K562 (cell line): ENCODE data around the gene APC2. TPM values are rescaled to one million over a fixed set of nuclear protein-coding genes. Genes with fewer than 3 reads are reported as not detected.

Experiments used
- GTF3C2 ChIP-seq: IDR thresholded peaks from 3 replicates; pipeline ENCODE4 v1.6.1; 2011; ENCODE audit warnings: borderline replicate concordance, mild to moderate bottlenecking, moderate library complexity; ENCODE audit not compliant: insufficient read length; ENCODE audit errors: extremely low read depth
- polyA plus RNA-seq, 8 experiments: library from polyadenylated mRNA; depleted of rRNA in 4 of 8; stranded (reverse) in 5 of 8; unstranded in 3 of 8; fragments of >200 nt; fragmentation: Nextera tagmentation in 2 of 8; fragmentation: Illumina TruSeq in 1 of 8; extraction: Ambion mirVana in 2 of 8; extraction: Trizol in 1 of 8; gene quantifications; 2 replicates each; pipeline versions ENCODE4 v1.2.1 to v1.2.3, GENCODE V29; 2011 to 2014; ENCODE audit warnings: inconsistent platforms in 1 of 8, missing spikeins in 1 of 8
- total RNA-seq, 7 experiments: library from RNA; depleted of rRNA in 6 of 7; stranded (reverse); fragments of >200 nt in 6 of 7; fragmentation: Illumina TruSeq in 2 of 7; extraction: Trizol in 2 of 7; gene quantifications; 2 replicates each; pipeline versions ENCODE4 v1.2.1 to v1.2.3, GENCODE V29; 2011 to 2021; ENCODE audit warnings: low replicate concordance in 1 of 7

Gene APC2
- total and polyA plus RNA-seq, 9 of the 15 experiments (the other 6 are each of a cell fraction or from before 2014, with no cell fraction given), result 0.01 to 0.40 (median 0.05) TPM; not detected in 3

- TF ChIP-seq GTF3C2, result no peak
Measured at GRCh38 chr19:1522838-1523237, 72.9 kb downstream of the APC2 start (continued).

Other genes with a start within 250 kb of the APC2 start
Only the 7 nearest of the 20 such genes appear.
- gene GAMT, start 48.6 kb upstream of the APC2 start, total RNA-seq (2014; rRNA removed), result 35.2 and 47.8 TPM in 2 replicates
- gene GAMT, start 48.6 kb upstream of the APC2 start, total RNA-seq (2014; rRNA removed; fragmentation: Illumina TruSeq; extraction: Trizol), result 6.1 and 11.1 TPM in 2 replicates
- gene GAMT, start 48.6 kb upstream of the APC2 start, total RNA-seq (2015; rRNA removed; fragmentation: Illumina TruSeq; extraction: Trizol), result 25.9 and 28.7 TPM in 2 replicates
- 35.3 and 37.5 TPM in 2 replicates for gene GAMT, start 48.6 kb upstream of the APC2 start, total RNA-seq (2021)
- 27.2 and 42.1 TPM in 2 replicates for gene GAMT, start 48.6 kb upstream of the APC2 start, polyA plus RNA-seq (2011; rRNA removed)
- gene GAMT, start 48.6 kb upstream of the APC2 start, polyA plus RNA-seq (2014; fragmentation: Illumina TruSeq; extraction: Trizol), result 26.2 and 35.1 TPM in 2 replicates
- 1 to 10 TPM; 1.3 to 2.1 TPM for gene GAMT, start 48.6 kb upstream of the APC2 start, polyA plus RNA-seq (2014; fragmentation: Nextera tagmentation; extraction: Ambion mirVana)
- gene GAMT, start 48.6 kb upstream of the APC2 start, polyA plus RNA-seq (2014; rRNA removed), result 33.3 and 37.8 TPM in 2 replicates
- gene DAZAP1, start 42.5 kb upstream of the APC2 start, total RNA-seq (2014; rRNA removed), result 222 and 244 TPM in 2 replicates
- 77.7 and 78.7 TPM in 2 replicates for gene DAZAP1, start 42.5 kb upstream of the APC2 start, total RNA-seq (2014; rRNA removed; fragmentation: Illumina TruSeq; extraction: Trizol)
- gene DAZAP1, start 42.5 kb upstream of the APC2 start, total RNA-seq (2015; rRNA removed; fragmentation: Illumina TruSeq; extraction: Trizol), result 139 and 143 TPM in 2 replicates
- gene DAZAP1, start 42.5 kb upstream of the APC2 start, total RNA-seq (2021), result 287 and 289 TPM in 2 replicates
- 125 and 155 TPM in 2 replicates for gene DAZAP1, start 42.5 kb upstream of the APC2 start, polyA plus RNA-seq (2011; rRNA removed)
- 142 and 156 TPM in 2 replicates for gene DAZAP1, start 42.5 kb upstream of the APC2 start, polyA plus RNA-seq (2014; fragmentation: Illumina TruSeq; extraction: Trizol)
- 10 to 100 TPM; 10.8 to 13.3 TPM for gene DAZAP1, start 42.5 kb upstream of the APC2 start, polyA plus RNA-seq (2014; fragmentation: Nextera tagmentation; extraction: Ambion mirVana)
- gene DAZAP1, start 42.5 kb upstream of the APC2 start, polyA plus RNA-seq (2014; rRNA removed), result 250 and 266 TPM in 2 replicates
- gene RPS15, start 11.7 kb upstream of the APC2 start, total RNA-seq (2014; rRNA removed), result 2,649 and 2,867 TPM in 2 replicates
- 407 and 630 TPM in 2 replicates for gene RPS15, start 11.7 kb upstream of the APC2 start, total RNA-seq (2014; rRNA removed; fragmentation: Illumina TruSeq; extraction: Trizol)
- 1,267 and 1,272 TPM in 2 replicates for gene RPS15, start 11.7 kb upstream of the APC2 start, total RNA-seq (2015; rRNA removed; fragmentation: Illumina TruSeq; extraction: Trizol)
- 2,126 and 2,254 TPM in 2 replicates for gene RPS15, start 11.7 kb upstream of the APC2 start, total RNA-seq (2021)
- gene RPS15, start 11.7 kb upstream of the APC2 start, polyA plus RNA-seq (2011; rRNA removed), result 957 and 1,566 TPM in 2 replicates
- 912 and 1,907 TPM in 2 replicates for gene RPS15, start 11.7 kb upstream of the APC2 start, polyA plus RNA-seq (2014; fragmentation: Illumina TruSeq; extraction: Trizol)
- 100 to 1,000 TPM; 605 to 818 TPM for gene RPS15, start 11.7 kb upstream of the APC2 start, polyA plus RNA-seq (2014; fragmentation: Nextera tagmentation; extraction: Ambion mirVana)
- 2,791 and 3,285 TPM in 2 replicates for gene RPS15, start 11.7 kb upstream of the APC2 start, polyA plus RNA-seq (2014; rRNA removed)
- 79.4 and 86.1 TPM in 2 replicates for gene C19orf25, start 29.1 kb downstream of the APC2 start, total RNA-seq (2014; rRNA removed)
- gene C19orf25, start 29.1 kb downstream of the APC2 start, total RNA-seq (2014; rRNA removed; fragmentation: Illumina TruSeq; extraction: Trizol), result 6.5 and 9.6 TPM in 2 replicates
- 40.6 and 42.3 TPM in 2 replicates for gene C19orf25, start 29.1 kb downstream of the APC2 start, total RNA-seq (2015; rRNA removed; fragmentation: Illumina TruSeq; extraction: Trizol)
- 68.3 and 73.1 TPM in 2 replicates for gene C19orf25, start 29.1 kb downstream of the APC2 start, total RNA-seq (2021)
- gene C19orf25, start 29.1 kb downstream of the APC2 start, polyA plus RNA-seq (2011; rRNA removed), result 25.3 and 27.6 TPM in 2 replicates
- 36.1 and 45.1 TPM in 2 replicates for gene C19orf25, start 29.1 kb downstream of the APC2 start, polyA plus RNA-seq (2014; fragmentation: Illumina TruSeq; extraction: Trizol)
- 1 to 10 TPM in 1 of 2 experiments, under 1 TPM in 1; 0.79 to 4.5 TPM for gene C19orf25, start 29.1 kb downstream of the APC2 start, polyA plus RNA-seq (2014; fragmentation: Nextera tagmentation; extraction: Ambion mirVana)
- 96.0 TPM in 2 replicates for gene C19orf25, start 29.1 kb downstream of the APC2 start, polyA plus RNA-seq (2014; rRNA removed)
- gene PCSK4, start 40.2 kb downstream of the APC2 start, total RNA-seq (2014; rRNA removed), result 2.2 and 3.4 TPM in 2 replicates
- gene PCSK4, start 40.2 kb downstream of the APC2 start, total RNA-seq (2014; rRNA removed; fragmentation: Illumina TruSeq; extraction: Trizol), result 0.29 TPM in 2 replicates
- 1.2 and 1.5 TPM in 2 replicates for gene PCSK4, start 40.2 kb downstream of the APC2 start, total RNA-seq (2015; rRNA removed; fragmentation: Illumina TruSeq; extraction: Trizol)
- gene PCSK4, start 40.2 kb downstream of the APC2 start, total RNA-seq (2021), result 5.7 and 7.0 TPM in 2 replicates
- 2.7 and 5.1 TPM in 2 replicates for gene PCSK4, start 40.2 kb downstream of the APC2 start, polyA plus RNA-seq (2011; rRNA removed)
- gene PCSK4, start 40.2 kb downstream of the APC2 start, polyA plus RNA-seq (2014; fragmentation: Illumina TruSeq; extraction: Trizol), result 0.85 and 2.2 TPM in 2 replicates
- gene PCSK4, start 40.2 kb downstream of the APC2 start, polyA plus RNA-seq (2014; fragmentation: Nextera tagmentation; extraction: Ambion mirVana), result under 1 TPM in 1 of 2 experiments, not detected in 1; 0.01 TPM
- 4.8 and 9.1 TPM in 2 replicates for gene PCSK4, start 40.2 kb downstream of the APC2 start, polyA plus RNA-seq (2014; rRNA removed)
- gene REEP6, start 41.1 kb downstream of the APC2 start, total RNA-seq (2014; rRNA removed), result 22.1 and 31.4 TPM in 2 replicates
- 5.7 and 7.8 TPM in 2 replicates for gene REEP6, start 41.1 kb downstream of the APC2 start, total RNA-seq (2014; rRNA removed; fragmentation: Illumina TruSeq; extraction: Trizol)
- 12.2 and 14.5 TPM in 2 replicates for gene REEP6, start 41.1 kb downstream of the APC2 start, total RNA-seq (2015; rRNA removed; fragmentation: Illumina TruSeq; extraction: Trizol)
- gene REEP6, start 41.1 kb downstream of the APC2 start, total RNA-seq (2021), result 64.2 and 66.3 TPM in 2 replicates
- gene REEP6, start 41.1 kb downstream of the APC2 start, polyA plus RNA-seq (2011; rRNA removed), result 18.4 and 36.3 TPM in 2 replicates
- 12.7 and 36.9 TPM in 2 replicates for gene REEP6, start 41.1 kb downstream of the APC2 start, polyA plus RNA-seq (2014; fragmentation: Illumina TruSeq; extraction: Trizol)
- gene REEP6, start 41.1 kb downstream of the APC2 start, polyA plus RNA-seq (2014; fragmentation: Nextera tagmentation; extraction: Ambion mirVana), result 1 to 10 TPM; 1.2 to 1.9 TPM
- gene REEP6, start 41.1 kb downstream of the APC2 start, polyA plus RNA-seq (2014; rRNA removed), result 31.8 and 34.1 TPM in 2 replicates
- gene ADAMTSL5, start 62.9 kb downstream of the APC2 start, total RNA-seq (2014; rRNA removed), result 3.0 and 4.7 TPM in 2 replicates
- gene ADAMTSL5, start 62.9 kb downstream of the APC2 start, total RNA-seq (2014; rRNA removed; fragmentation: Illumina TruSeq; extraction: Trizol), result 1.2 and 1.8 TPM in 2 replicates
- 2.0 and 2.8 TPM in 2 replicates for gene ADAMTSL5, start 62.9 kb downstream of the APC2 start, total RNA-seq (2015; rRNA removed; fragmentation: Illumina TruSeq; extraction: Trizol)
- gene ADAMTSL5, start 62.9 kb downstream of the APC2 start, total RNA-seq (2021), result 9.4 and 11.6 TPM in 2 replicates
- 4.4 and 6.3 TPM in 2 replicates for gene ADAMTSL5, start 62.9 kb downstream of the APC2 start, polyA plus RNA-seq (2011; rRNA removed)
- 4.1 and 5.0 TPM in 2 replicates for gene ADAMTSL5, start 62.9 kb downstream of the APC2 start, polyA plus RNA-seq (2014; fragmentation: Illumina TruSeq; extraction: Trizol)
- 1 to 10 TPM; 1.0 to 1.3 TPM for gene ADAMTSL5, start 62.9 kb downstream of the APC2 start, polyA plus RNA-seq (2014; fragmentation: Nextera tagmentation; extraction: Ambion mirVana)
- 8.4 and 9.8 TPM in 2 replicates for gene ADAMTSL5, start 62.9 kb downstream of the APC2 start, polyA plus RNA-seq (2014; rRNA removed)